WTC11 (cell line): ENCODE results near the gene TIGD7.

Experiments
- ATF1 ChIP-seq: sonication (generic); formaldehyde crosslinking; IDR thresholded peaks from 2 replicates; pipeline ENCODE4 v1.8.1; 2023; ENCODE audit warnings: mild to moderate bottlenecking, moderate library complexity, missing genetic modification reagents
- ATF2 ChIP-seq: sonication (generic); formaldehyde crosslinking; IDR thresholded peaks from 2 replicates; pipeline ENCODE4 v1.8.1; 2022; ENCODE audit warnings: low read depth, missing genetic modification reagents, borderline replicate concordance
- CREM ChIP-seq: sonication (generic); formaldehyde crosslinking; IDR thresholded peaks from 2 replicates; pipeline ENCODE4 v1.8.1; 2022; ENCODE audit warnings: mild to moderate bottlenecking, missing genetic modification reagents, moderate library complexity
- CTCF ChIP-seq: fragments of 200-600 bp; IDR thresholded peaks from 2 replicates; pipeline ENCODE4 v1.8.0; 2022; ENCODE audit warnings: antibody characterized with exemption
- JUN ChIP-seq: sonication (generic); formaldehyde crosslinking; IDR thresholded peaks from 2 replicates; pipeline ENCODE4 v1.8.0; 2023; ENCODE audit warnings: mild to moderate bottlenecking, missing genetic modification reagents
- NR2C2 ChIP-seq: sonication (generic); formaldehyde crosslinking; IDR thresholded peaks from 2 replicates; pipeline ENCODE4 v1.8.0; 2022; ENCODE audit warnings: mild to moderate bottlenecking, missing genetic modification reagents
- PREB ChIP-seq: sonication (generic); formaldehyde crosslinking; IDR thresholded peaks from 2 replicates; pipeline ENCODE4 v1.8.1; 2022; ENCODE audit warnings: mild to moderate bottlenecking, missing genetic modification reagents, moderate library complexity, borderline replicate concordance
- ZBTB43 ChIP-seq: sonication (generic); formaldehyde crosslinking; IDR thresholded peaks from 2 replicates; pipeline ENCODE4 v1.8.1; 2023; ENCODE audit warnings: mild to moderate bottlenecking, missing genetic modification reagents
- ZNF121 ChIP-seq: sonication (generic); formaldehyde crosslinking; IDR thresholded peaks from 2 replicates; pipeline ENCODE4 v1.8.0; 2023; ENCODE audit warnings: missing genetic modification reagents
- TF ChIP-seq, protein P1 (sequence below): sonication (generic); formaldehyde crosslinking; IDR thresholded peaks from 2 replicates; pipeline ENCODE4 v1.8.0; 2022; ENCODE audit warnings: missing genetic modification reagents
- TF ChIP-seq, protein P2 (sequence below): fragments of 250-450 bp; sonication (Bioruptor Pico); IDR thresholded peaks from 2 replicates; pipeline ENCODE4 v1.9.0; 2021; ENCODE audit warnings: mild to moderate bottlenecking, borderline replicate concordance
- TF ChIP-seq, protein P3 (sequence below): sonication (generic); formaldehyde crosslinking; IDR thresholded peaks from 2 replicates; pipeline ENCODE4 v1.8.0; 2023; ENCODE audit warnings: missing genetic modification reagents, mild to moderate bottlenecking, borderline replicate concordance
- TF ChIP-seq, protein P4 (sequence below): sonication (generic); formaldehyde crosslinking; conservative IDR thresholded peaks from 2 replicates; pipeline ENCODE4 v1.8.1; 2022; ENCODE audit warnings: mild to moderate bottlenecking, missing genetic modification reagents

DNA sequence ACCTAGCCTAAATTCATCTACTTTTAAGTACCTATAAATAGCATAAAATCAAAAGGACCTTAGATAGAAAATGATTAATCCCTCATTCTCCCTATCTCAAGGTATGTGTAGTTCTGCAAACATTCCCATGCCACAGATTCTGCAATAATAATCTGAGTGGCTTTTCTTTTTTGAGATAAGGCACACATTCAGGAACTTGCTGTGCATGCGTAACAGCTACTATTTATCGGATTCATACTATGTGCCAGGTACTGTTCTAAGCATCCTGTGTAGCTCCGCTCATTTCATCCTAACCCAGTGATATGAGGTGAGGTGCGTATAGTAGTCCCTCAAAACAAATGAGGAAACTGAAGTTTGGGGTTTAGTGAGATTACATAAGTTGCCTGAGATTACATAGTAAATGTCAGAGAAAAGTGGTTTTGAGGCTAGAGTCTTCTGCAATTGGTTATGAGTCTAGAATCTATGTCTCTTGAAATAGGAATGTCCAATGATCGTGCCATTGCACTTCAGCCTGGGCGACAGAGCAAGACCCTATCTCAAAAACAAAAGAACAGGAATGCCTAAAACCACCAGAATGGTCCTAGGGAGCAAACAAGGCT is 23.9 kb downstream of the TIGD7 start:
- no peak for TF ChIP-seq ATF1
- TF ChIP-seq CTCF = no peak
- TF ChIP-seq, protein P1, sequence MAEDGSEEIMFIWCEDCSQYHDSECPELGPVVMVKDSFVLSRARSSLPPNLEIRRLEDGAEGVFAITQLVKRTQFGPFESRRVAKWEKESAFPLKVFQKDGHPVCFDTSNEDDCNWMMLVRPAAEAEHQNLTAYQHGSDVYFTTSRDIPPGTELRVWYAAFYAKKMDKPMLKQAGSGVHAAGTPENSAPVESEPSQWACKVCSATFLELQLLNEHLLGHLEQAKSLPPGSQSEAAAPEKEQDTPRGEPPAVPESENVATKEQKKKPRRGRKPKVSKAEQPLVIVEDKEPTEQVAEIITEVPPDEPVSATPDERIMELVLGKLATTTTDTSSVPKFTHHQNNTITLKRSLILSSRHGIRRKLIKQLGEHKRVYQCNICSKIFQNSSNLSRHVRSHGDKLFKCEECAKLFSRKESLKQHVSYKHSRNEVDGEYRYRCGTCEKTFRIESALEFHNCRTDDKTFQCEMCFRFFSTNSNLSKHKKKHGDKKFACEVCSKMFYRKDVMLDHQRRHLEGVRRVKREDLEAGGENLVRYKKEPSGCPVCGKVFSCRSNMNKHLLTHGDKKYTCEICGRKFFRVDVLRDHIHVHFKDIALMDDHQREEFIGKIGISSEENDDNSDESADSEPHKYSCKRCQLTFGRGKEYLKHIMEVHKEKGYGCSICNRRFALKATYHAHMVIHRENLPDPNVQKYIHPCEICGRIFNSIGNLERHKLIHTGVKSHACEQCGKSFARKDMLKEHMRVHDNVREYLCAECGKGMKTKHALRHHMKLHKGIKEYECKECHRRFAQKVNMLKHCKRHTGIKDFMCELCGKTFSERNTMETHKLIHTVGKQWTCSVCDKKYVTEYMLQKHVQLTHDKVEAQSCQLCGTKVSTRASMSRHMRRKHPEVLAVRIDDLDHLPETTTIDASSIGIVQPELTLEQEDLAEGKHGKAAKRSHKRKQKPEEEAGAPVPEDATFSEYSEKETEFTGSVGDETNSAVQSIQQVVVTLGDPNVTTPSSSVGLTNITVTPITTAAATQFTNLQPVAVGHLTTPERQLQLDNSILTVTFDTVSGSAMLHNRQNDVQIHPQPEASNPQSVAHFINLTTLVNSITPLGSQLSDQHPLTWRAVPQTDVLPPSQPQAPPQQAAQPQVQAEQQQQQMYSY = no peak
- no peak for TF ChIP-seq ZNF121 (CRISPR knock-in tag)
- no peak for TF ChIP-seq CREM (CRISPR knock-in tag)
- TF ChIP-seq, protein P2, sequence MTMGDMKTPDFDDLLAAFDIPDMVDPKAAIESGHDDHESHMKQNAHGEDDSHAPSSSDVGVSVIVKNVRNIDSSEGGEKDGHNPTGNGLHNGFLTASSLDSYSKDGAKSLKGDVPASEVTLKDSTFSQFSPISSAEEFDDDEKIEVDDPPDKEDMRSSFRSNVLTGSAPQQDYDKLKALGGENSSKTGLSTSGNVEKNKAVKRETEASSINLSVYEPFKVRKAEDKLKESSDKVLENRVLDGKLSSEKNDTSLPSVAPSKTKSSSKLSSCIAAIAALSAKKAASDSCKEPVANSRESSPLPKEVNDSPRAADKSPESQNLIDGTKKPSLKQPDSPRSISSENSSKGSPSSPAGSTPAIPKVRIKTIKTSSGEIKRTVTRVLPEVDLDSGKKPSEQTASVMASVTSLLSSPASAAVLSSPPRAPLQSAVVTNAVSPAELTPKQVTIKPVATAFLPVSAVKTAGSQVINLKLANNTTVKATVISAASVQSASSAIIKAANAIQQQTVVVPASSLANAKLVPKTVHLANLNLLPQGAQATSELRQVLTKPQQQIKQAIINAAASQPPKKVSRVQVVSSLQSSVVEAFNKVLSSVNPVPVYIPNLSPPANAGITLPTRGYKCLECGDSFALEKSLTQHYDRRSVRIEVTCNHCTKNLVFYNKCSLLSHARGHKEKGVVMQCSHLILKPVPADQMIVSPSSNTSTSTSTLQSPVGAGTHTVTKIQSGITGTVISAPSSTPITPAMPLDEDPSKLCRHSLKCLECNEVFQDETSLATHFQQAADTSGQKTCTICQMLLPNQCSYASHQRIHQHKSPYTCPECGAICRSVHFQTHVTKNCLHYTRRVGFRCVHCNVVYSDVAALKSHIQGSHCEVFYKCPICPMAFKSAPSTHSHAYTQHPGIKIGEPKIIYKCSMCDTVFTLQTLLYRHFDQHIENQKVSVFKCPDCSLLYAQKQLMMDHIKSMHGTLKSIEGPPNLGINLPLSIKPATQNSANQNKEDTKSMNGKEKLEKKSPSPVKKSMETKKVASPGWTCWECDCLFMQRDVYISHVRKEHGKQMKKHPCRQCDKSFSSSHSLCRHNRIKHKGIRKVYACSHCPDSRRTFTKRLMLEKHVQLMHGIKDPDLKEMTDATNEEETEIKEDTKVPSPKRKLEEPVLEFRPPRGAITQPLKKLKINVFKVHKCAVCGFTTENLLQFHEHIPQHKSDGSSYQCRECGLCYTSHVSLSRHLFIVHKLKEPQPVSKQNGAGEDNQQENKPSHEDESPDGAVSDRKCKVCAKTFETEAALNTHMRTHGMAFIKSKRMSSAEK (CRISPR knock-in tag) = no peak
- TF ChIP-seq NR2C2 = no peak
- TF ChIP-seq JUN (CRISPR knock-in tag) = no peak
- TF ChIP-seq ZBTB43 (CRISPR knock-in tag) = no peak
- TF ChIP-seq, protein P3, sequence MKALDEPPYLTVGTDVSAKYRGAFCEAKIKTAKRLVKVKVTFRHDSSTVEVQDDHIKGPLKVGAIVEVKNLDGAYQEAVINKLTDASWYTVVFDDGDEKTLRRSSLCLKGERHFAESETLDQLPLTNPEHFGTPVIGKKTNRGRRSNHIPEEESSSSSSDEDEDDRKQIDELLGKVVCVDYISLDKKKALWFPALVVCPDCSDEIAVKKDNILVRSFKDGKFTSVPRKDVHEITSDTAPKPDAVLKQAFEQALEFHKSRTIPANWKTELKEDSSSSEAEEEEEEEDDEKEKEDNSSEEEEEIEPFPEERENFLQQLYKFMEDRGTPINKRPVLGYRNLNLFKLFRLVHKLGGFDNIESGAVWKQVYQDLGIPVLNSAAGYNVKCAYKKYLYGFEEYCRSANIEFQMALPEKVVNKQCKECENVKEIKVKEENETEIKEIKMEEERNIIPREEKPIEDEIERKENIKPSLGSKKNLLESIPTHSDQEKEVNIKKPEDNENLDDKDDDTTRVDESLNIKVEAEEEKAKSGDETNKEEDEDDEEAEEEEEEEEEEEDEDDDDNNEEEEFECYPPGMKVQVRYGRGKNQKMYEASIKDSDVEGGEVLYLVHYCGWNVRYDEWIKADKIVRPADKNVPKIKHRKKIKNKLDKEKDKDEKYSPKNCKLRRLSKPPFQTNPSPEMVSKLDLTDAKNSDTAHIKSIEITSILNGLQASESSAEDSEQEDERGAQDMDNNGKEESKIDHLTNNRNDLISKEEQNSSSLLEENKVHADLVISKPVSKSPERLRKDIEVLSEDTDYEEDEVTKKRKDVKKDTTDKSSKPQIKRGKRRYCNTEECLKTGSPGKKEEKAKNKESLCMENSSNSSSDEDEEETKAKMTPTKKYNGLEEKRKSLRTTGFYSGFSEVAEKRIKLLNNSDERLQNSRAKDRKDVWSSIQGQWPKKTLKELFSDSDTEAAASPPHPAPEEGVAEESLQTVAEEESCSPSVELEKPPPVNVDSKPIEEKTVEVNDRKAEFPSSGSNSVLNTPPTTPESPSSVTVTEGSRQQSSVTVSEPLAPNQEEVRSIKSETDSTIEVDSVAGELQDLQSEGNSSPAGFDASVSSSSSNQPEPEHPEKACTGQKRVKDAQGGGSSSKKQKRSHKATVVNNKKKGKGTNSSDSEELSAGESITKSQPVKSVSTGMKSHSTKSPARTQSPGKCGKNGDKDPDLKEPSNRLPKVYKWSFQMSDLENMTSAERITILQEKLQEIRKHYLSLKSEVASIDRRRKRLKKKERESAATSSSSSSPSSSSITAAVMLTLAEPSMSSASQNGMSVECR (CRISPR knock-in tag) = no peak
- TF ChIP-seq, protein P4, sequence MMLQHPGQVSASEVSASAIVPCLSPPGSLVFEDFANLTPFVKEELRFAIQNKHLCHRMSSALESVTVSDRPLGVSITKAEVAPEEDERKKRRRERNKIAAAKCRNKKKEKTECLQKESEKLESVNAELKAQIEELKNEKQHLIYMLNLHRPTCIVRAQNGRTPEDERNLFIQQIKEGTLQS = no peak
- TF ChIP-seq ATF2 (CRISPR knock-in tag) = no peak
- no peak for TF ChIP-seq PREB (CRISPR knock-in tag)
